Endothelial cell of umbilical vein (primary cell): ENCODE measurements around the gene HES6. TPM values are rescaled to one million over a fixed set of nuclear protein-coding genes. Genes with fewer than 3 reads are reported as not detected.

Source experiments
- BruUV-seq: library from RNA; stranded (reverse); fragments of 400-500 nt; replicated peaks from 2 replicates; lab custom pipeline; 2021; lab: Mats Ljungman, UMichigan
- CTCF ChIA-PET: fragments of 300-600, 350-600 bp; sonication (Branson Sonifier 250); formaldehyde crosslinking; loops from one replicate; lab custom pipeline; 2021; ENCODE audit warnings: antibody characterized with exemption, inconsistent platforms; lab: Charles Lee
- POLR2A ChIA-PET: fragments of 300-600, 350-600 bp; sonication (Branson Sonifier 250); formaldehyde crosslinking; loops from one replicate; lab custom pipeline; 2021; ENCODE audit warnings: antibody characterized with exemption, inconsistent platforms; lab: Charles Lee
- DNase-seq: peaks from one replicate; pipeline ENCODE4 v3.0.0-alpha.2; 2011; ENCODE audit warnings: low read depth, low spot score
- FAIRE-seq: peaks from 2 replicates; lab custom pipeline; 2011; peaks lifted over from hg19 to GRCh38; lab: Jason Lieb, UNC
- H2AFZ ChIP-seq: 2 replicates; pipeline ENCODE4 v1.6.0; 2012; ENCODE audit warnings: low read depth, low read length, control low read depth, inconsistent platforms
- H3K27ac ChIP-seq: 2 replicates; pipeline ENCODE4 v1.5.1; 2011; ENCODE audit warnings: low read depth, mild to moderate bottlenecking, control low read depth, low read length, moderate library complexity; ENCODE audit not compliant: insufficient read depth
- H3K27me3 ChIP-seq, 2 experiments: 2 replicates each; pipeline versions ENCODE4 v1.6.0 to v1.6.1; 2011; ENCODE audit warnings: low read length in 2 of 2, mixed read lengths in 1 of 2; ENCODE audit not compliant: control insufficient read depth in 2 of 2, insufficient read depth in 2 of 2
- H3K36me3 ChIP-seq, 2 experiments: 2 replicates in 1 of 2; 3 replicates in 1 of 2; pipeline ENCODE4 v1.5.1; 2011; ENCODE audit warnings: low read length in 2 of 2, mild to moderate bottlenecking in 1 of 2, moderate library complexity in 1 of 2; ENCODE audit not compliant: control insufficient read depth in 2 of 2, insufficient read depth in 2 of 2; ENCODE audit errors: extremely low read depth in 1 of 2
- H3K4me1 ChIP-seq: 3 replicates; pipeline ENCODE4 v1.5.1; 2011; ENCODE audit warnings: mild to moderate bottlenecking, low read length; ENCODE audit not compliant: control insufficient read depth, insufficient read depth; ENCODE audit errors: extremely low read depth
- H3K4me2 ChIP-seq: 2 replicates; pipeline ENCODE4 v1.6.1; 2011; ENCODE audit warnings: low read length, control low read depth, mixed read lengths; ENCODE audit not compliant: insufficient read depth
- H3K4me3 ChIP-seq, 3 experiments: fragments of 200-600 bp in 1 of 3; sonication (generic), shearing (Covaris generic) in 1 of 3; replicated peaks in 1 of 3; 2 replicates each; pipeline ENCODE4 v1.5.1; 2011 to 2016; ENCODE audit warnings: control low read depth in 3 of 3, low read length in 3 of 3, mild to moderate bottlenecking in 2 of 3, inconsistent platforms in 1 of 3, low read depth in 1 of 3, moderate library complexity in 1 of 3; ENCODE audit not compliant: insufficient read depth in 1 of 3
- H3K79me2 ChIP-seq: 2 replicates; pipeline ENCODE4 v1.6.0; 2012; ENCODE audit warnings: low read length, inconsistent platforms; ENCODE audit not compliant: control insufficient read depth, insufficient read depth
- H3K9ac ChIP-seq: replicated peaks from 2 replicates; pipeline ENCODE3; 2011; ENCODE audit warnings: low read length, control low read depth; ENCODE audit not compliant: insufficient read depth; ENCODE audit errors: extremely low read depth
- H3K9me1 ChIP-seq: replicated peaks from 3 replicates; pipeline ENCODE4 v1.6.0; 2011; ENCODE audit warnings: mild to moderate bottlenecking, low read length; ENCODE audit not compliant: control insufficient read depth, insufficient read depth; ENCODE audit errors: extremely low read depth
- H3K9me3 ChIP-seq: replicated peaks from 2 replicates; pipeline ENCODE4 v1.5.1; 2012; ENCODE audit warnings: low read length, inconsistent platforms; ENCODE audit not compliant: control insufficient read depth, insufficient read depth
- H4K20me1 ChIP-seq: replicated peaks from 2 replicates; pipeline ENCODE3; 2011; ENCODE audit warnings: mild to moderate bottlenecking, low read length; ENCODE audit not compliant: control insufficient read depth, insufficient read depth; ENCODE audit errors: extremely low read depth
- FOS ChIP-seq: IDR thresholded peaks from 2 replicates; pipeline ENCODE4 v1.6.1; 2011; ENCODE audit warnings: mild to moderate bottlenecking, low read length, moderate library complexity, borderline replicate concordance; ENCODE audit not compliant: insufficient read depth
- MAX ChIP-seq: IDR thresholded peaks from 2 replicates; pipeline ENCODE4 v1.6.1; 2011; ENCODE audit not compliant: insufficient read depth, insufficient read length
- POLR2A ChIP-seq: IDR thresholded peaks from 2 replicates; pipeline ENCODE4 v1.6.1; 2012; ENCODE audit warnings: low read depth, mild to moderate bottlenecking, control low read depth, low read length
- POLR2AphosphoS5 ChIP-seq: IDR thresholded peaks from 2 replicates; pipeline ENCODE4 v1.6.1; 2012; ENCODE audit warnings: low read depth, mild to moderate bottlenecking, control low read depth, low read length, moderate library complexity; ENCODE audit not compliant: insufficient read depth
- dilution Hi-C: fragments of 300-500 bp; cut with MboI; formaldehyde crosslinking; loops from one replicate; pipeline ENCODE4 v1.15.0; 2019; ENCODE audit warnings: low sequenced_read_pairs; ENCODE audit not compliant: extremely low pct_ligation_motif_present
- intact Hi-C: fragments of 100-400 bp; cut with micrococcal nuclease; formaldehyde crosslinking; loops from one replicate; pipeline ENCODE4 v1.10.0; 2022
- polyA plus RNA-seq, 4 experiments: library from polyadenylated mRNA; depleted of rRNA in 3 of 4; stranded (reverse) in 3 of 4; unstranded in 1 of 4; fragments of >200 nt; gene quantifications; 2 replicates each; pipeline versions ENCODE4 v1.2.1 to v1.2.3, GENCODE V29; 2011 to 2012; ENCODE audit warnings: missing spikeins in 1 of 4
- total RNA-seq: library from RNA; stranded (reverse); gene quantifications from 2 replicates; pipeline ENCODE4 v1.2.3, GENCODE V29; 2021
- TF ChIP-seq, protein P1 (sequence below), 2 donors: IDR thresholded peaks; 1 replicate in 1 of 2; 2 replicates in 1 of 2; pipeline ENCODE4 v1.5.1; 2011; ENCODE audit warnings: low read length in 2 of 2, mild to moderate bottlenecking in 2 of 2, moderate library complexity in 2 of 2, control low read depth in 1 of 2, inconsistent platforms in 1 of 2, low read depth in 1 of 2; ENCODE audit not compliant: insufficient read depth in 1 of 2; ENCODE audit errors: extremely low read depth in 1 of 2

The HES6 gene
- total and polyA plus RNA-seq, 2 donors (not counting 3 experiments of a cell fraction or from before 2014, with no cell fraction given), result 2.2 to 5.1 TPM

DNA sequence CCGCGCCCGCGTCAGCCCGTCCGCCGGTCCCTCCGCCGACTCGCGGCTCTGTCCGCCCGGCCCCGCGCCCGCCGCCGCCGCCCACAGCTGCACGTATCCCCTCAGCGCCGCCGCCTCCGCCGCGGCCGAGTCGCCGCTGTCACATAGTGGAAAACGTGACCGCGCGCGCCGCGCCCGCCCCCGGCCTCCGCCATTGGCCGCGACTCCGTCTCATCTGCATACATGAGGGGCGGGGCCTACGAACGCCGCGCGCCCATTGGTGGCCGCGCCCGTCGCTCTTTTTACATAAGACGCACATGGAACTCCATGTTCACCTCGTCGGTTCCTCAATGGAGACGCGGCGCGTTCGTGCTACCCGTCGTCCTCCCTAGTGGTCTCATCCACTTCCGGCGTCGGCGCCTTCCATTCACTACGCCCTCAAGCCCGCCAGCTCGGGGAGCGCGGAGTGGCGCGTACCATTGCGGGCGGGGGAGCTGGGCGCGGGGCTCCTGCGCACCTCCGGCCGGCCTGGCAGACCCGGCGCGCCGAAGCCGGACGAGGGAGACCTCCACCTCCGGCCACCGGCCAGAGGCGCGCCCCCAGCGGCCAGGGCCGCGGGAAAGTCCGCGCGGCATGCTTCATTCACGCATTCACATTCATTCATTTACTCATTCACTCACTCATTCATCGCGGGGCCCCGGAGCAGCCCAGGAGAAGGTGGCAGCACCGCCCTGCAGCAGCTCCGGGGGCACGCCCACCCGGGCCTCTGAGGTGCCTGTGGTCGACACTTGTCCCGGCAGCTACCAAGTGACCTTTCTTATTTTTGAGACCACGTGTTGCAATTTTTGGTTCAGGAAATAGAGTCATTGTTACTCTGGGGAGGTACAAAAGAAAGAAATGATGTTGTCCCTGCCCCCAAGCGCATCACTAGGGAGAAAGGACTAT, 49.1 kb upstream of the HES6 start:
- ChIA-PET POLR2A (no interaction called here), CTCF (interaction anchor here (1.2 to 6.4 kb wide), 5 partner anchors 16 to 68 kb away, joined by 3 to 39 read pairs (median 4); no protein-coding TSS in a partner anchor)
- peak; percentile 96 for FAIRE-seq
- Histone ChIP-seq H3K36me3 (no peaks in the 10 kb centered on the region), H3K79me2 (no peaks in the 10 kb centered on the region), H3K4me2 (peak overlapping the region; percentile 71), H3K9ac (peak overlapping the region; percentile 78), H3K27ac (peak overlapping the region; percentile 56), H3K27me3 (no peaks in the 10 kb centered on the region), H3K4me3 (peak overlapping the region; percentile 22 to 79 (median 48)), H2AFZ (peak overlapping the region; percentile 53), H3K9me3 (no peaks in the 10 kb centered on the region), H3K9me1 (no peaks in the 10 kb centered on the region), H4K20me1 (no peaks in the 10 kb centered on the region), H3K4me1 (peaks cover 14% of the 10 kb centered on the region)
- BruUV-seq, result no TSS peak
- peak; percentile 99 for DNase-seq
- intact Hi-C loops, result loop anchor here (1.0 kb wide), 2 partner anchors 26 to 31 kb away; partner anchors contain the start of gene TRAF3IP1
- peak; percentile 77 for TF ChIP-seq MAX
- TF ChIP-seq POLR2AphosphoS5, result peak; percentile 78
- TF ChIP-seq, protein P1, sequence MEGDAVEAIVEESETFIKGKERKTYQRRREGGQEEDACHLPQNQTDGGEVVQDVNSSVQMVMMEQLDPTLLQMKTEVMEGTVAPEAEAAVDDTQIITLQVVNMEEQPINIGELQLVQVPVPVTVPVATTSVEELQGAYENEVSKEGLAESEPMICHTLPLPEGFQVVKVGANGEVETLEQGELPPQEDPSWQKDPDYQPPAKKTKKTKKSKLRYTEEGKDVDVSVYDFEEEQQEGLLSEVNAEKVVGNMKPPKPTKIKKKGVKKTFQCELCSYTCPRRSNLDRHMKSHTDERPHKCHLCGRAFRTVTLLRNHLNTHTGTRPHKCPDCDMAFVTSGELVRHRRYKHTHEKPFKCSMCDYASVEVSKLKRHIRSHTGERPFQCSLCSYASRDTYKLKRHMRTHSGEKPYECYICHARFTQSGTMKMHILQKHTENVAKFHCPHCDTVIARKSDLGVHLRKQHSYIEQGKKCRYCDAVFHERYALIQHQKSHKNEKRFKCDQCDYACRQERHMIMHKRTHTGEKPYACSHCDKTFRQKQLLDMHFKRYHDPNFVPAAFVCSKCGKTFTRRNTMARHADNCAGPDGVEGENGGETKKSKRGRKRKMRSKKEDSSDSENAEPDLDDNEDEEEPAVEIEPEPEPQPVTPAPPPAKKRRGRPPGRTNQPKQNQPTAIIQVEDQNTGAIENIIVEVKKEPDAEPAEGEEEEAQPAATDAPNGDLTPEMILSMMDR (IDR thresholded peaks at IDR 0.05; ENCODE audit: extremely low read depth in 1 of 2, insufficient read depth in 1 of 2, low read depth in 1 of 2, low read length in 2 of 2), result peak; percentile 33 to 52
- TF ChIP-seq POLR2A, result no peak
- TF ChIP-seq FOS, result no peak
- dilution Hi-C loops, result no loop called here
